ENCODE results near the gene TUBB4A. TPM values are rescaled to one million over a fixed set of nuclear protein-coding genes. Genes with fewer than 3 reads are reported as not detected.

TUBB4A gene
- total RNA-seq, 1 donor from 2014 or later = 1.7 TPM

- Histone ChIP-seq H2AFZ (ENCODE audit: low read depth, low read length) (no peak overlapping the region), H3K79me2 (ENCODE audit: insufficient read depth, low read length) (no peaks in the 10 kb centered on the region), H3K4me1 (ENCODE audit: insufficient read depth, low read length) (peaks cover 11% of the 10 kb centered on the region), H3K4me2 (ENCODE audit: low read length) (peak overlapping the region; percentile 100), H3K27me3 (ENCODE audit: insufficient read depth, low read length) (peaks cover 9% of the 10 kb centered on the region), H3K36me3 (ENCODE audit: insufficient read depth, low read length) (no peaks in the 10 kb centered on the region), H3K4me3 (ENCODE audit: insufficient read depth, low read depth, low read length) (peak overlapping the region; percentile 87), H3K27ac (ENCODE audit: low read depth, low read length) (no peak overlapping the region), H4K20me1 (ENCODE audit: insufficient read depth, low read length) (peaks cover 7% of the 10 kb centered on the region), H3K9ac (ENCODE audit: low read length) (peak overlapping the region; percentile 94), H3K9me3 (ENCODE audit: insufficient read depth, low read depth, low read length) (peaks cover 5% of the 10 kb centered on the region)
- Mint-ChIP-seq H3K4me1 (ENCODE audit: low read depth, unreplicated experiment) (no peaks in the 10 kb centered on the region), H3K4me3 (ENCODE audit: unreplicated experiment) (peak overlapping the region; percentile 63), H3K36me3 (ENCODE audit: low read depth, unreplicated experiment) (no peaks in the 10 kb centered on the region), H3K9me3 (ENCODE audit: unreplicated experiment) (peaks cover 16% of the 10 kb centered on the region), H3K27ac (ENCODE audit: unreplicated experiment) (no peak overlapping the region), H3K27me3 (ENCODE audit: low read depth, unreplicated experiment) (peaks cover 31% of the 10 kb centered on the region)
- no peak for FAIRE-seq
- TF ChIP-seq EZH2 (IDR thresholded peaks at IDR 0.05; ENCODE audit: insufficient read depth, low read length) (no peak), CTCF (IDR thresholded peaks at IDR 0.05; ENCODE audit: insufficient read depth, low read depth, low read length) (no peak)
- DNase-seq (ENCODE audit: low read depth) = no peak
Measured at GRCh38 chr19:6531956-6532243, 29.8 kb upstream of the TUBB4A start.

GRCh38 chr19:6531163-6531955 lies 29.2 kb upstream of the TUBB4A start:
- H3K4me3 Mint-ChIP-seq (ENCODE audit: unreplicated experiment) = peak overlapping the region; percentile 63
- peaks cover 9% of the 10 kb centered on the region for H3K27me3 ChIP-seq (ENCODE audit: insufficient read depth, low read length)
- H3K79me2 ChIP-seq (ENCODE audit: insufficient read depth, low read length) = no peaks in the 10 kb centered on the region
- peaks cover 16% of the 10 kb centered on the region for H3K9me3 Mint-ChIP-seq (ENCODE audit: unreplicated experiment)
- peaks cover 7% of the 10 kb centered on the region for H4K20me1 ChIP-seq (ENCODE audit: insufficient read depth, low read length)
- DNase-seq (ENCODE audit: low read depth) (no peak), FAIRE-seq (no peak)
- H2AFZ ChIP-seq (ENCODE audit: low read depth, low read length) = peak overlapping the region; percentile 97
- peaks cover 11% of the 10 kb centered on the region for H3K4me1 ChIP-seq (ENCODE audit: insufficient read depth, low read length)
- H3K4me2 ChIP-seq (ENCODE audit: low read length) = peak overlapping the region; percentile 100
- no peak overlapping the region for H3K27ac Mint-ChIP-seq (ENCODE audit: unreplicated experiment)
- H3K27ac ChIP-seq (ENCODE audit: low read depth, low read length) = no peak overlapping the region
- TF ChIP-seq CTCF (IDR thresholded peaks at IDR 0.05; ENCODE audit: insufficient read depth, low read depth, low read length) (no peak), EZH2 (IDR thresholded peaks at IDR 0.05; ENCODE audit: insufficient read depth, low read length) (peak; percentile 40)
- no peaks in the 10 kb centered on the region for H3K4me1 Mint-ChIP-seq (ENCODE audit: low read depth, unreplicated experiment)
- H3K27me3 Mint-ChIP-seq (ENCODE audit: low read depth, unreplicated experiment) = peaks cover 31% of the 10 kb centered on the region
- no peaks in the 10 kb centered on the region for H3K36me3 ChIP-seq (ENCODE audit: insufficient read depth, low read length)
- no peaks in the 10 kb centered on the region for H3K36me3 Mint-ChIP-seq (ENCODE audit: low read depth, unreplicated experiment)
- H3K9me3 ChIP-seq (ENCODE audit: insufficient read depth, low read depth, low read length) = peaks cover 5% of the 10 kb centered on the region
- peak overlapping the region; percentile 87 for H3K4me3 ChIP-seq (ENCODE audit: insufficient read depth, low read depth, low read length)
- peak overlapping the region; percentile 94 for H3K9ac ChIP-seq (ENCODE audit: low read length)
